HEK293 (cell line): ENCODE data around the gene CPLX1.

Source experiments
- ZBTB7A ChIP-seq: fragments of 450-650 bp; formaldehyde crosslinking; IDR thresholded peaks from 2 replicates; pipeline ENCODE4 v1.5.1; 2016; ENCODE audit warnings: low read depth, missing biosample characterization, missing genetic modification characterization
- ZNF174 ChIP-seq: fragments of 450-650 bp; formaldehyde crosslinking; IDR thresholded peaks from 2 replicates; pipeline ENCODE4 v1.5.0; 2017; ENCODE audit warnings: missing biosample characterization, mild to moderate bottlenecking, missing genetic modification characterization
- ZNF23 ChIP-seq: fragments of 450-650 bp; formaldehyde crosslinking; IDR thresholded peaks from 2 replicates; pipeline ENCODE4 v1.5.1; 2016; ENCODE audit warnings: missing biosample characterization, missing genetic modification characterization, borderline replicate concordance

DNA sequence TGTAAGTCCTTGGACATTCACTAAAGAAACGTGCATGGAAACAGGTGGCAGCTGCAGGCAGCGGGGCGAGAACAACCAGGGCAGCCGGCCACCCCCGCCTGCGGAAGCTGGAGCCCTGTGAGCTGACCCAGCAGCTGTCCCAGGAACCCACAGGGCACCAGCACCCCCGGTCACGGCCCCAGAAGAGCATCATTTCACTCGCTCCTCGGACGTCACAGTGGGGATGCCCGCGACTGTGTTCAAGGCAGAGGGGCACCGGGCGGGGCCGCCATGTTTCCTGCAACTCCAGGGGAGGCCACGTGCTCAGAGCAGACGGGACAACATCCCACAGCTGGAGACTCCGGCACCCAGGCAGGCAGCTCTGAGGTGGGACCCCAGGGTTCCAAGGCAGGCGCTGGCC is 45.0 kb upstream of the CPLX1 start:
- TF ChIP-seq ZBTB7A (no peak), ZNF174 (tag by site-specific recombination) (no peak), ZNF23 (tag by site-specific recombination) (no peak)
